Measurements from ENCODE around the gene MAP2K6. TPM values are rescaled to one million over a fixed set of nuclear protein-coding genes. Genes with fewer than 3 reads are reported as not detected.
A peak's percentile ranks its signal among the peaks of the same experiment; 100 is the strongest.

The MAP2K6 gene
- total RNA-seq, 1 donor from 2014 or later: 3.8 TPM

GRCh38 chr17:69512946-69513345 is 98.4 kb downstream of the MAP2K6 start:
- intact Hi-C loops (cut with DNase I): no loop called here
- DNase-seq (ENCODE audit: missing footprints): no peak
- no peak for ATAC-seq

DNA sequence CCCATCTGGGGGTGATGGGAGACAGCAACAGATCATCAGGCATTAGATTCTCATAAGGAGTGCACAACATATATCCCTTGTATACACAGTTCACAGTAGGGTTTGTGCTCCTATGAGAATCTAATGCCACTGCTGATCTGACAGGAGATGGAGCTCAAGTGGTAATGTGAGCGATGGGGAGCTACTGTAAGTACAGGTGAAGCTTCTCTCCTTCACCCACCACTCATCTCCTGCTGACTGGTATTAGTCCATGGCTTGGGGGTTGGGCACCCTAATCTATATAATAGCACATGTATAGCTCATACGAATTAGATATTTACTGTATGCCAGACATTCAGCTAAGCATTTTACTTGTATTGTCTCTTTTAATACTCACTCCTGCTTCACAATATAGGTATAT is 101.7 kb downstream of the MAP2K6 start:
- intact Hi-C loops (cut with DNase I): no loop called here
- DNase-seq (ENCODE audit: missing footprints) (no peak), ATAC-seq (no peak)

- ATAC-seq: no peak
- intact Hi-C loops (cut with DNase I): no loop called here
Observed at GRCh38 chr17:69516911-69517310, 102.4 kb downstream of the MAP2K6 start.

DNA sequence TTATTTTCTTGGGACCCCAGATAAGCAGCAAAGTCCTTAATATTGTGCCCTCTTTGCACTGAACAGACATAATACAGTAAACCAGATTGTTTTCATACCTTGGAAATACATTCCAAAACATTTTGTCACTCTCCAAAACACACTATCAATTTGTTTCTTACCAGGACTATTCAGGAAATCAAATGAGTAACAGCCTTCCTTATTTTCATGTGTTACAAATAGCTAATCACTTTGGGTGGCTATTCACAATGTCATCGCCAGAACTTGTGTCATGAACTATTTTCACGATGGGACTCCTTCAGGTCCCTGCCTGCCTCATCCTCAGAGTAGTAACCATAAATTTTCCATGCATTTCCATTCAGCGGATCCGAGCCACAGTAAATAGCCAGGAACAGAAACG is 104.5 kb downstream of the MAP2K6 start:
- no peak for DNase-seq (ENCODE audit: missing footprints)
- intact Hi-C loops (cut with DNase I): no loop called here
- no peak for ATAC-seq

More at GRCh38 chr17:69516911-69517310, 102.4 kb downstream of the MAP2K6 start:
- DNase-seq (ENCODE audit: missing footprints): no peak

DNA sequence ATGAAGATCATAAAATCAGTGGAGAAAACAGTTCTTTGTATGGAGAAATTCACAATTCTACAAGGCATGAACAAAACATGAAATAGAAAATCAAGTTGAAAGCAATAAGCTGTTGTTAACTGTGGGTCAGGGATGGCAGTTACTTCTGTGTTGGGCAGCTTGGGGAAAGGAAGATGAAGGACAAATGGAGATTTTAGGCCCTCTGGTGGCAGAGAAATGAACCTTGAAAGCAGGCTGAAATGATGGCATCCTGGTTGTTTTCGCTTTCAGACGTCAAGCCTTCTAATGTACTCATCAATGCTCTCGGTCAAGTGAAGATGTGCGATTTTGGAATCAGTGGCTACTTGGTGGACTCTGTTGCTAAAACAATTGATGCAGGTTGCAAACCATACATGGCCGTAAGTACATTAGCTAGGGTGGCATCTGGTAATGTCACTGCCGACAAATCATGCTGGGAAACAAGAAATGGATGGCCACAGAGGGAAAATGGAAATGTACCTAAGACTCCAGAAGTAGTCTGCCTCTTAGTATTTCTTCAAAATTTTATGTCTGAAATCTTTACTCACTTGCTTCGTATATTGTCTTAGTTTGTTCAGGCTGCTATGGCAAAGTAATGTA is 108.9 kb downstream of the MAP2K6 start:
- ATAC-seq: peak; percentile 73
- DNase-seq (ENCODE audit: missing footprints): no peak
- intact Hi-C loops (cut with DNase I): loop anchor here (1.0 to 5.0 kb wide), 3 partner anchors 36 to 188 kb away; no protein-coding TSS in a partner anchor

DNA sequence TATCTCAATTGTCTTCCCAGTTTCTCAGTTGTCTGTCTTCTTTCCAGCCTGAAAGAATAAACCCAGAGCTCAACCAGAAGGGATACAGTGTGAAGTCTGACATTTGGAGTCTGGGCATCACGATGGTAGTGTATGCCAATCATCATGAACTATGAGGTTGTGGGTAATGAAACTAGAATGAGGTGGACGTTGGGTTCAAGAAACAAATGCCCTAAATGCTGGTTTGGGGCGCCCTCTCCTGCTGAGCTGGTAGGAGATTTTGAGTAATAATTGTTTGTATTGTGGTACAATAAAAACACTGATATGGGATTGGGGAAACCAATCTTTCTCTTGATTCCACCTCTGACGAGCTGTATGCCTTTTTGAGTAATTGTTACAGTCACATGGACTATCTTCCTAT is 110.4 kb downstream of the MAP2K6 start:
- DNase-seq (ENCODE audit: missing footprints) (no peak), ATAC-seq (no peak)
- intact Hi-C loops (cut with DNase I): loop anchor here (5.0 kb wide), 3 partner anchors 38 to 1027 kb away; no protein-coding TSS in a partner anchor

GRCh38 chr17:69525920-69526841 is 111.7 kb downstream of the MAP2K6 start:
- peak; percentile 80 for ATAC-seq
- intact Hi-C loops (cut with DNase I): loop anchor here (2.0 to 5.0 kb wide), 3 partner anchors 619 to 1097 kb away; no protein-coding TSS in a partner anchor
- no peak for DNase-seq (ENCODE audit: missing footprints)

DNA sequence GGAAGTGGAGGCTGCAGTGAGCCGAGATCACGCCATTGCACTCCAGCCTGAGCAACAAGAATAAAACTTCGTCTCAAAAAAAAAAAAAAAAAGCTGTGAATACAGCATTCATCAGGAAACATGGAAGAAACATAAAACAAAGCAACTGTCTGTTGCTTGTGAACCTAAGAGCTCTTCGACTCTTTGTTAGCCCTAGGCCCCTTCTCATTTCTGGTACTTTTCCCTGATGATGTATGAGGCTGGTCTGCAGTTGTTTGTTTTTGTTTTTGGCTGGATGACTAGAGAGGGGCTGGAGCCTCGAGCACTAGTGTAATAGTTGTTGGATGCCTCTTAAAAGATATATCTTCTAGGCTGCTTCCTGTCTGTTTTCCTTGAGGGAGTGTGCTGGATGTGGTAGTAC is 113.5 kb downstream of the MAP2K6 start:
- DNase-seq (ENCODE audit: missing footprints) (no peak), ATAC-seq (no peak)
- intact Hi-C loops (cut with DNase I): loop anchor here (5.0 kb wide), 1 partner anchor 1024 kb away; no protein-coding TSS in a partner anchor

DNA sequence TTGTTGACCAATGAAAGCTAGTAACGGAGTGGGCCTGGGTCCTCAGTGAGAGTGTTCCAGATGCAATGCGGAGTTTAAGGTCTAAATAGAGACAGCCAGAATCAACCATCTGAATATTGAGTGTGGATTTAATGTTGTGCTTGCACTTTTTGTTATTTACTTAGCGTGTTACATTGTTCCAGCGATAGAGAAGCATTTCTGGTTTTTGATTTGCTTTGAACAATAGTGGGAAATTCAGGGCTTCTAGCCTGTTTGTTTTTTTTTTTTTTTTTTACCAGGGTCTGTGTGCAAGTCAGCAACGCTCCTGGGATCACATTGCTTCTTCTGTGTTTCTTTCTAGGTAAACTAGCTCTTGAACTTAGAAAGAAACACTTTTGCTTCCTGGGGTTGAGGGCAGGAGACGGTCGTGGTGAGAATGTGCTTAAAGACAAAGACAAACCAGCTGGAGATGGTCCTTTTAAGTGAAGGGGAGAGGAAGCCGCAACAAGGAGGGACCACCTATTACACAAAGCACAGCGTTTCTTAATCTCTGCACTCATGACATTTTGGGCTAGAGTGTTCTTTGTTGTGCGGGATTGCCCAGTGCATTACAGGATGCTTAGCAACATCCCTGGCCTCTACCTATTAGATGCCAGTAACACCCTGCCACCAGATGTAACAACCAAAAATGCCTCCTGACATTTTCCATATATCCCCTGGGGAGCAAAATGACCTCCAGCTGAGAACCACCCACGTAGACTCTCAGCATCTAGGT is 119.2 kb downstream of the MAP2K6 start:
- no peak for ATAC-seq
- DNase-seq (ENCODE audit: missing footprints): no peak
- intact Hi-C loops (cut with DNase I): no loop called here

GRCh38 chr17:69534235-69534621 is 119.7 kb downstream of the MAP2K6 start:
- intact Hi-C loops (cut with DNase I): no loop called here
- no peak for ATAC-seq
- DNase-seq (ENCODE audit: missing footprints): no peak

GRCh38 chr17:69535016-69535570 is 120.6 kb downstream of the MAP2K6 start:
- ATAC-seq: no peak
- intact Hi-C loops (cut with DNase I): no loop called here
- DNase-seq (ENCODE audit: missing footprints): no peak

DNA sequence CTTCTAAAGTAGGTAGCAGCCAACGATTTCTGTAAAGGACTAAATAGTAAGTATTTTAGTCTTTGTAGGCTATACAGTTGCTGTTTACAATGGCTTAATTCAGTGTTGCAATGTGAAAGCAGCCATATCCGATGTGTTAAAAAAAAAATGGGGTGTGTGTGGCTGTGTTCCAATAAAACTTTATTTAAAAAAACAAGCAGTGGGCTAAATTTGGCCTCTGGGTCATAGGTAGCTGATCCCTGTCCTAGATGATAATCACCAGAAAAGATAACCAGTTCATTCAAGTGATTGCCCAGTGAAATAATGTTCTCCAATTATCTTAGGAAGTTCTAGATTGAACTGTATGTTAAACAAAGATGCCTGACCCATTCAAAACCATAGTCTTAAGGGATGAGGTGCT is 124.3 kb downstream of the MAP2K6 start:
- intact Hi-C loops (cut with DNase I): no loop called here
- DNase-seq (ENCODE audit: missing footprints) (no peak), ATAC-seq (no peak)

- intact Hi-C loops (cut with DNase I): no loop called here
- no peak for ATAC-seq
- DNase-seq (ENCODE audit: missing footprints): no peak
Observed at GRCh38 chr17:69539274-69539673, 124.8 kb downstream of the MAP2K6 start.

DNA sequence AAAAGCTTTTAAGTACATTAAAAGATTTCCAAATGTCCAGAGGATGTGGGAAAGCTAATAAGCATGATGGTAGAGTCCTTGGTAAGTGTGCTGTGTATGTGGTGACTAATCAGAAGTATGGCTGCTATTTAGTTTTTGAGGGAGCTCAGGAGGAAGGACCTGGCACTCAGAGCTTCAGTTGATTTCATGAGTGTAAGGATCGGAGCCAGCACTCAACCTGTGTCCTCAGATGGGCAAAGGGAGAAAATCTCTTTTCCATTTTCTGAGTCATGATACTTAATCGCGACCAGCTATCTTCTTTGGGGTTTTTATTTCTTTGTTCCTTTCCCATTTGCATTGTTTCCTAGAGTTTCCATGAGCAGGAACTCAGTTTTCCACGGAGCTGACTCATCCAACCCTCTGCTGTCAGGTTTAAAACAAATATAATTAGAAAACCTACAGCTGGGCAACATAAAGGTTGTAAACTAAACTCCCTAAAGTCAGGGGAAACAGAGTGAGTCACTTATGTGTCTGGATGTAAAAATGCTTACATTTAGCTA is 125.4 kb downstream of the MAP2K6 start:
- no peak for ATAC-seq
- intact Hi-C loops (cut with DNase I): no loop called here
- DNase-seq (ENCODE audit: missing footprints): no peak

- no peak for ATAC-seq
- no peak for DNase-seq (ENCODE audit: missing footprints)
- intact Hi-C loops (cut with DNase I): no loop called here
Observed at GRCh38 chr17:69540356-69540755, 125.9 kb downstream of the MAP2K6 start.

DNA sequence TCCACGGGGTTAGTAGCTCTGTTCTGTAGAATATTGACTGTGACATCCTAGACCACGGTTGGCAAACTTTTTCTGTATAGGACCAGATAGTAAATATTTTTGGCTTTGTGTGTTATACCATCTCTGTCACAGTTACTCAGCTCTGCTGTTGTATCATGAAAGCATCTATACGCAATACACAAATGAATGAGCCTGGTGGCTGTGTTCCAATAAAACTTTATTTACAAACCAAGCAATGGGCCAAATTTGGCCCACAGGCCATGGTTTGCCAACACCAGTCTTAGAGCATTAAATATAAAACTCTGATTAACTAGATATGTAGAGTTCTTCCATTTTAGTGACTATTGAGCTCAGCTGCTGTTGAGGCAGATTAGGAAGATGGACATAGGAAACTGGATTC is 132.7 kb downstream of the MAP2K6 start:
- intact Hi-C loops (cut with DNase I): no loop called here
- ATAC-seq (no peak), DNase-seq (ENCODE audit: missing footprints) (no peak)

DNA sequence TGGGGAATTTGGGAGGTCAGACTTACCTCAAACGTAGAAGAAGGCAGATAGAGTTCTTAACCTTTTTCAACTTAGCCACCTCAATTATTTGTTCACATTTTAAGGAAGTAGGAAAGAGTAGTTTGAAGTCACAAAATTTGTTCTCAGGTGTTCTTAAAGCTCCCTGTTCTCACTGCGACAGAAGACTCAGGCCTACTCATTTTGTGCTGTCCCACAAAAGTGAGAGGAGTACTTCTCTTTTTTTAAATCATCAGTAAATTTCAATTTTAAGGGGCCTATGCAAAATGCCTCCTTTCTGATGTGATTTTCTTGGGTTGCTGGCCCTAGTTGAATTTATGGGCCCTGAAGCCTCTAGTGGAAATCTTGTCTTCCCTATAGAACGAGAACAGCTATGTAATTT is 133.4 kb downstream of the MAP2K6 start:
- ATAC-seq (no peak), DNase-seq (ENCODE audit: missing footprints) (no peak)
- intact Hi-C loops (cut with DNase I): no loop called here

GRCh38 chr17:69551212-69552010 is 136.9 kb downstream of the MAP2K6 start:
- ATAC-seq: no peak
- intact Hi-C loops (cut with DNase I): no loop called here
- no peak for DNase-seq (ENCODE audit: missing footprints)
